ENCODE measurements around the gene TTC28. TPM values are rescaled to one million over a fixed set of nuclear protein-coding genes. Genes with fewer than 3 reads are reported as not detected.

TTC28 gene
- total RNA-seq, 1 experiment from 2014 or later, result 0.12 TPM

DNA sequence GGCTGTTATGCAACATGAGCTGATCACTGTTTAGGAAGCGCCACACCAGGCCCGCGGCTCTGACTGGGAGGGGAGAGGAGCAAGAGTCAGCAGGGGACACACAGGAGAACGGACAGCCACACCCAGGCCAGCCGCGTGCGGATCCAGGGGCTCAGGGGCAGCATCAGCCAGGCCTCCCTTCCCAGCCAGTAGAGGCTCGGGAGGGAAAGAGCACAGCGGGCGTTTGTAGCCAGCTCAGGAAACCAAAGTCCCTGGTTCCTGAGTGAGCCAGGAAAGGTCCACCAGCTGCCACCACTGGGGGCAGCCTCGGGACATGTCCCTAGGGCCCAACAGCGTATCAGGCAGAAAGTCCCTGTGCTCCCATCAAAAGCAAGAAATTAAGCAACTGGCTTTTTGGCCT, 688.8 kb downstream of the TTC28 start:
- TF ChIP-seq CEBPB (IDR thresholded peaks at IDR 0.05; ENCODE audit: low read depth) (no peak), RAD21 (IDR thresholded peaks at IDR 0.05; ENCODE audit: low read depth) (no peak)
- TF ChIP-seq, protein P1, sequence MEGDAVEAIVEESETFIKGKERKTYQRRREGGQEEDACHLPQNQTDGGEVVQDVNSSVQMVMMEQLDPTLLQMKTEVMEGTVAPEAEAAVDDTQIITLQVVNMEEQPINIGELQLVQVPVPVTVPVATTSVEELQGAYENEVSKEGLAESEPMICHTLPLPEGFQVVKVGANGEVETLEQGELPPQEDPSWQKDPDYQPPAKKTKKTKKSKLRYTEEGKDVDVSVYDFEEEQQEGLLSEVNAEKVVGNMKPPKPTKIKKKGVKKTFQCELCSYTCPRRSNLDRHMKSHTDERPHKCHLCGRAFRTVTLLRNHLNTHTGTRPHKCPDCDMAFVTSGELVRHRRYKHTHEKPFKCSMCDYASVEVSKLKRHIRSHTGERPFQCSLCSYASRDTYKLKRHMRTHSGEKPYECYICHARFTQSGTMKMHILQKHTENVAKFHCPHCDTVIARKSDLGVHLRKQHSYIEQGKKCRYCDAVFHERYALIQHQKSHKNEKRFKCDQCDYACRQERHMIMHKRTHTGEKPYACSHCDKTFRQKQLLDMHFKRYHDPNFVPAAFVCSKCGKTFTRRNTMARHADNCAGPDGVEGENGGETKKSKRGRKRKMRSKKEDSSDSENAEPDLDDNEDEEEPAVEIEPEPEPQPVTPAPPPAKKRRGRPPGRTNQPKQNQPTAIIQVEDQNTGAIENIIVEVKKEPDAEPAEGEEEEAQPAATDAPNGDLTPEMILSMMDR (IDR thresholded peaks at IDR 0.05 in 2 of 3, conservative IDR thresholded peaks at IDR 0.05 in 1 of 3; ENCODE audit: borderline replicate concordance in 1 of 3, insufficient read depth in 1 of 3, low read depth in 2 of 3, low read length in 2 of 3), result peak; percentile 7 to 85 (median 67); a peak in 4 of 6 replicates
- no peaks in the 10 kb centered on the region for H3K36me3 ChIP-seq (ENCODE audit: control insufficient read depth in 1 of 2, insufficient read depth in 2 of 2, low read length in 2 of 2)
- RAD21 ChIA-PET (ENCODE audit: low non-redundant PET in 1 of 2, low total read pairs in 2 of 2, uncharacterized antibody in 2 of 2, unreplicated experiment in 2 of 2), result interaction anchor here in 1 of 2 experiments (1.1 kb wide), 1 partner anchor 71 kb away, joined by 4 read pairs; the partner anchor contains the start of gene PITPNB
- no peak overlapping the region for H3K9ac ChIP-seq (ENCODE audit: low read length)
- no peaks in the 10 kb centered on the region for H3K9me3 ChIP-seq (ENCODE audit: control insufficient read depth in 1 of 2, insufficient read depth in 1 of 2, low read depth in 1 of 2, low read length in 2 of 2)
- H4K20me1 ChIP-seq (ENCODE audit: insufficient read depth), result no peaks in the 10 kb centered on the region
- ATAC-seq (peak; percentile 99), DNase-seq (ENCODE audit: low read depth, low spot score) (peak; percentile 32)
- POLR2A ChIA-PET, result interaction anchor here (0.6 to 1.7 kb wide), 2 partner anchors 10 to 71 kb away, joined by 3 to 5 read pairs; partner anchors contain the start of gene PITPNB
- intact Hi-C loops (cut with micrococcal nuclease), result no loop called here
- CTCF ChIA-PET, result interaction anchor here (1.0 to 2.1 kb wide), 11 partner anchors 9 to 111 kb away, joined by 3 to 9 read pairs (median 4); partner anchors contain the start of gene PITPNB
- no peak overlapping the region for H2AFZ ChIP-seq (ENCODE audit: low read depth, low read length, poor library complexity, severe bottlenecking)
- BruUV-seq (replicated peaks), result no TSS peak
- H3K4me2 ChIP-seq (ENCODE audit: low read length), result peak overlapping the region; percentile 42; the same call in 1 of the 2 replicates
- no peaks in the 10 kb centered on the region for H3K27me3 ChIP-seq (ENCODE audit: insufficient read depth, low read length)
- H3K4me3 ChIP-seq (replicated peaks in 1 of 2; ENCODE audit: low read depth in 1 of 2, low read length in 2 of 2), result no peak overlapping the region
- H3K79me2 ChIP-seq (ENCODE audit: insufficient read depth, low read length), result no peaks in the 10 kb centered on the region
- peaks cover 2 to 7% of the 10 kb centered on the region in 2 experiments; a peak in 2 of 4 replicates for H3K4me1 ChIP-seq (ENCODE audit: control insufficient read depth in 1 of 2, insufficient read depth in 2 of 2, low read length in 2 of 2)
- H3K9me2 ChIP-seq (ENCODE audit: insufficient read depth), result no peaks in the 10 kb centered on the region
- no peak overlapping the region for H3K27ac ChIP-seq (ENCODE audit: low read depth, low read length)

DNA sequence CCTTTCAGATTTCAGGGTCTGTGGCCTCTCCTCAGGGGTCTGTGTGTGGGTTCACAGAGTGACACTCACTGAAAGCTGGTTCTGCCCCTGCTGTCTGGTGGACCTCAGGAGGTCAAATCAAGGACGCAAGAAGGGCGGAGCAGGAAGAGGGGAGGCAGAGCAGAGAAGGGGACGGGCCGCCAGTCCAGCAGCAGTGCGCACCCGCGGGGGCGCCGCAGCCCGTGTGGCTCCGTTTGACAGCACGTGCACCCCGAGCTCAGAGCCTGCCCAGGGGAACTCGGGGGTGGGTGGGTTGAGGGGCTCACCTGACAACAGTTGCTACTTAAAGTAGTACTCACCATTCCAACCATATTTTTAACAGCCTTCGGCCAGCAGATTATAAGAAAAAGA, 689.2 kb downstream of the TTC28 start:
- POLR2A ChIA-PET, result interaction anchor here (0.6 to 1.7 kb wide), 2 partner anchors 9 to 71 kb away, joined by 3 to 5 read pairs; partner anchors contain the start of gene PITPNB
- H3K27ac ChIP-seq (ENCODE audit: low read depth, low read length), result no peak overlapping the region
- no peak overlapping the region for H2AFZ ChIP-seq (ENCODE audit: low read depth, low read length, poor library complexity, severe bottlenecking)
- no peak overlapping the region for H3K4me3 ChIP-seq (replicated peaks in 1 of 2; ENCODE audit: low read depth in 1 of 2, low read length in 2 of 2)
- no peak for DNase-seq (ENCODE audit: low read depth, low spot score)
- CTCF ChIA-PET, result interaction anchor here (1.0 to 2.1 kb wide), 10 partner anchors 9 to 110 kb away, joined by 3 to 9 read pairs (median 4); partner anchors contain the start of gene PITPNB
- no peak for ATAC-seq
- peaks cover 2 to 7% of the 10 kb centered on the region in 2 experiments; a peak in 2 of 4 replicates for H3K4me1 ChIP-seq (ENCODE audit: control insufficient read depth in 1 of 2, insufficient read depth in 2 of 2, low read length in 2 of 2)
- H4K20me1 ChIP-seq (ENCODE audit: insufficient read depth), result no peaks in the 10 kb centered on the region
- H3K79me2 ChIP-seq (ENCODE audit: insufficient read depth, low read length), result no peaks in the 10 kb centered on the region
- H3K9ac ChIP-seq (ENCODE audit: low read length), result no peak overlapping the region
- no TSS peak for BruUV-seq (replicated peaks)
- H3K9me2 ChIP-seq (ENCODE audit: insufficient read depth), result no peaks in the 10 kb centered on the region
- RAD21 ChIA-PET (ENCODE audit: low non-redundant PET in 1 of 2, low total read pairs in 2 of 2, uncharacterized antibody in 2 of 2, unreplicated experiment in 2 of 2), result interaction anchor here in 1 of 2 experiments (1.1 kb wide), 1 partner anchor 71 kb away, joined by 4 read pairs; the partner anchor contains the start of gene PITPNB
- no peaks in the 10 kb centered on the region for H3K36me3 ChIP-seq (ENCODE audit: control insufficient read depth in 1 of 2, insufficient read depth in 2 of 2, low read length in 2 of 2)
- H3K27me3 ChIP-seq (ENCODE audit: insufficient read depth, low read length), result no peaks in the 10 kb centered on the region
- intact Hi-C loops (cut with micrococcal nuclease), result no loop called here
- no peaks in the 10 kb centered on the region for H3K9me3 ChIP-seq (ENCODE audit: control insufficient read depth in 1 of 2, insufficient read depth in 1 of 2, low read depth in 1 of 2, low read length in 2 of 2)
- H3K4me2 ChIP-seq (ENCODE audit: low read length), result peak overlapping the region; percentile 42; the same call in 1 of the 2 replicates
- TF ChIP-seq, protein P2, sequence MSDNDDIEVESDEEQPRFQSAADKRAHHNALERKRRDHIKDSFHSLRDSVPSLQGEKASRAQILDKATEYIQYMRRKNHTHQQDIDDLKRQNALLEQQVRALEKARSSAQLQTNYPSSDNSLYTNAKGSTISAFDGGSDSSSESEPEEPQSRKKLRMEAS (IDR thresholded peaks at IDR 0.05), result no peak
- TF ChIP-seq YY1 (IDR thresholded peaks at IDR 0.05; ENCODE audit: extremely low read depth, insufficient replicate concordance, low read depth, low read length) (no peak), ZNF274 (IDR thresholded peaks at IDR 0.05; ENCODE audit: low read depth, low read length) (no peak), RAD21 (IDR thresholded peaks at IDR 0.05; ENCODE audit: low read depth) (no peak), EGR1 (IDR thresholded peaks at IDR 0.05; ENCODE audit: low read depth) (no peak), SIN3A (IDR thresholded peaks at IDR 0.05; ENCODE audit: low read depth) (no peak), TCF7L2 (IDR thresholded peaks at IDR 0.05; ENCODE audit: borderline replicate concordance, extremely low read depth, insufficient read depth, insufficient read length) (no peak), ZFX (IDR thresholded peaks at IDR 0.05) (no peak)
- TF ChIP-seq, protein P3, sequence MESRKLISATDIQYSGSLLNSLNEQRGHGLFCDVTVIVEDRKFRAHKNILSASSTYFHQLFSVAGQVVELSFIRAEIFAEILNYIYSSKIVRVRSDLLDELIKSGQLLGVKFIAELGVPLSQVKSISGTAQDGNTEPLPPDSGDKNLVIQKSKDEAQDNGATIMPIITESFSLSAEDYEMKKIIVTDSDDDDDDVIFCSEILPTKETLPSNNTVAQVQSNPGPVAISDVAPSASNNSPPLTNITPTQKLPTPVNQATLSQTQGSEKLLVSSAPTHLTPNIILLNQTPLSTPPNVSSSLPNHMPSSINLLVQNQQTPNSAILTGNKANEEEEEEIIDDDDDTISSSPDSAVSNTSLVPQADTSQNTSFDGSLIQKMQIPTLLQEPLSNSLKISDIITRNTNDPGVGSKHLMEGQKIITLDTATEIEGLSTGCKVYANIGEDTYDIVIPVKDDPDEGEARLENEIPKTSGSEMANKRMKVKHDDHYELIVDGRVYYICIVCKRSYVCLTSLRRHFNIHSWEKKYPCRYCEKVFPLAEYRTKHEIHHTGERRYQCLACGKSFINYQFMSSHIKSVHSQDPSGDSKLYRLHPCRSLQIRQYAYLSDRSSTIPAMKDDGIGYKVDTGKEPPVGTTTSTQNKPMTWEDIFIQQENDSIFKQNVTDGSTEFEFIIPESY (IDR thresholded peaks at IDR 0.05; ENCODE audit: extremely low read depth, insufficient replicate concordance, low read length), result no peak
- TF ChIP-seq, protein P1 (IDR thresholded peaks at IDR 0.05 in 2 of 3, conservative IDR thresholded peaks at IDR 0.05 in 1 of 3; ENCODE audit: borderline replicate concordance in 1 of 3, insufficient read depth in 1 of 3, low read depth in 2 of 3, low read length in 2 of 3), result no peak
